ENCODE data around the gene PPP1R1B.

- TF ChIP-seq MAX (IDR thresholded peaks at IDR 0.05) (no peak), TAF1 (IDR thresholded peaks at IDR 0.05; ENCODE audit: low read depth) (no peak), EP300 (IDR thresholded peaks at IDR 0.05; ENCODE audit: borderline replicate concordance) (no peak)
Observed at GRCh38 chr17:39602533-39603303, 24.0 kb upstream of the PPP1R1B start.

All from Ishikawa (cell line).